Upper lobe of right lung (tissue), 1 donor: ENCODE measurements around the gene NUCB1. TPM values are rescaled to one million over a fixed set of nuclear protein-coding genes. Genes with fewer than 3 reads are reported as not detected.

ENCODE experiments used
- ATAC-seq: fragments of 200-7000 bp; cut with Tn5 transposase; one replicate; pipeline ENCODE4 v1.9.1; 2020; ENCODE audit warnings: mild to moderate bottlenecking, moderate library complexity
- DNase-seq: peaks from one replicate; pipeline ENCODE4 v3.0.0-alpha.2; 2020
- H3K27ac ChIP-seq: fragments of 200-600 bp; one replicate; pipeline ENCODE4 v1.8.0; 2022
- H3K27me3 ChIP-seq: fragments of 200-600 bp; one replicate; pipeline ENCODE4 v1.8.0; 2022; ENCODE audit warnings: mild to moderate bottlenecking
- H3K36me3 ChIP-seq: fragments of 200-600 bp; one replicate; pipeline ENCODE4 v1.8.0; 2022
- H3K4me1 ChIP-seq: fragments of 200-600 bp; one replicate; pipeline ENCODE4 v1.8.0; 2022
- H3K4me3 ChIP-seq: fragments of 200-600 bp; one replicate; pipeline ENCODE4 v1.8.0; 2022; ENCODE audit warnings: mild to moderate bottlenecking
- H3K9me3 ChIP-seq: fragments of 200-600 bp; one replicate; pipeline ENCODE4 v1.8.0; 2022
- intact Hi-C: fragments of 100-400 bp; cut with DNase I; formaldehyde crosslinking; loops from one replicate; pipeline ENCODE4 v1.11.0; 2022
- total RNA-seq: library from RNA; stranded (reverse); fragmentation: NEBNext Ultra II Directional; extraction: Animal tissue kit (Norgen Biotek cat#: 25700); gene quantifications from one replicate; pipeline ENCODE4 v1.2.1, GENCODE V29; 2021
- TF ChIP-seq, protein P1 (sequence below): fragments of 200-600 bp; IDR thresholded peaks from one replicate; pipeline ENCODE4 v1.8.0; 2022; ENCODE audit warnings: antibody characterized with exemption
- donor health status: DM: no; HTN: yes; CAD: no; lungs with severe emphysema.

The NUCB1 gene
- total RNA-seq, 1 donor from 2014 or later, result 287 TPM

DNA sequence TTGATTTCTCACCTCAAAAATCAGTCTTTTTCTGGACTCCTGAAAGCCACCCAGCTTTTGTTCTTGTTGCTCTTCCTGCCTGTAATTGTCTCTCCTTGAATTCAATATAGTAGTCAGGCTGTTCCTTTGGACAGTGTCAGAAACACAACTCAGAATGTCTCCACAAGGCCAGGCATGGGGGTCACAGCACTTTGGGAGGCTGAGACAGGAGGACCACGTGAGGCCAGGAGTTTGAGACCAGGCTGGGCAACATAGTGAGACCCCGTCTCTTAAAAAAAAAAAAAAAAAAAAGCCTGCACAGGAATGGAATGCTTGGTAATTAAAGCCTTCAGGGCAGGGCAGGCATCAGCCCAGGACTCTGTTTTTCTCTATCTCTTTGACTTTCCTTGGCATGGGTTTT lies 45.7 kb downstream of the NUCB1 start:
- Histone ChIP-seq H3K36me3 (no peaks in the 10 kb centered on the region), H3K4me3 (no peak overlapping the region), H3K4me1 (no peaks in the 10 kb centered on the region), H3K27me3 (no peaks in the 10 kb centered on the region), H3K27ac (no peak overlapping the region), H3K9me3 (no peaks in the 10 kb centered on the region)
- TF ChIP-seq, protein P1, sequence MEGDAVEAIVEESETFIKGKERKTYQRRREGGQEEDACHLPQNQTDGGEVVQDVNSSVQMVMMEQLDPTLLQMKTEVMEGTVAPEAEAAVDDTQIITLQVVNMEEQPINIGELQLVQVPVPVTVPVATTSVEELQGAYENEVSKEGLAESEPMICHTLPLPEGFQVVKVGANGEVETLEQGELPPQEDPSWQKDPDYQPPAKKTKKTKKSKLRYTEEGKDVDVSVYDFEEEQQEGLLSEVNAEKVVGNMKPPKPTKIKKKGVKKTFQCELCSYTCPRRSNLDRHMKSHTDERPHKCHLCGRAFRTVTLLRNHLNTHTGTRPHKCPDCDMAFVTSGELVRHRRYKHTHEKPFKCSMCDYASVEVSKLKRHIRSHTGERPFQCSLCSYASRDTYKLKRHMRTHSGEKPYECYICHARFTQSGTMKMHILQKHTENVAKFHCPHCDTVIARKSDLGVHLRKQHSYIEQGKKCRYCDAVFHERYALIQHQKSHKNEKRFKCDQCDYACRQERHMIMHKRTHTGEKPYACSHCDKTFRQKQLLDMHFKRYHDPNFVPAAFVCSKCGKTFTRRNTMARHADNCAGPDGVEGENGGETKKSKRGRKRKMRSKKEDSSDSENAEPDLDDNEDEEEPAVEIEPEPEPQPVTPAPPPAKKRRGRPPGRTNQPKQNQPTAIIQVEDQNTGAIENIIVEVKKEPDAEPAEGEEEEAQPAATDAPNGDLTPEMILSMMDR, result no peak
- DNase-seq (no peak), ATAC-seq (no peak)
- intact Hi-C loops, result no loop called here

DNA sequence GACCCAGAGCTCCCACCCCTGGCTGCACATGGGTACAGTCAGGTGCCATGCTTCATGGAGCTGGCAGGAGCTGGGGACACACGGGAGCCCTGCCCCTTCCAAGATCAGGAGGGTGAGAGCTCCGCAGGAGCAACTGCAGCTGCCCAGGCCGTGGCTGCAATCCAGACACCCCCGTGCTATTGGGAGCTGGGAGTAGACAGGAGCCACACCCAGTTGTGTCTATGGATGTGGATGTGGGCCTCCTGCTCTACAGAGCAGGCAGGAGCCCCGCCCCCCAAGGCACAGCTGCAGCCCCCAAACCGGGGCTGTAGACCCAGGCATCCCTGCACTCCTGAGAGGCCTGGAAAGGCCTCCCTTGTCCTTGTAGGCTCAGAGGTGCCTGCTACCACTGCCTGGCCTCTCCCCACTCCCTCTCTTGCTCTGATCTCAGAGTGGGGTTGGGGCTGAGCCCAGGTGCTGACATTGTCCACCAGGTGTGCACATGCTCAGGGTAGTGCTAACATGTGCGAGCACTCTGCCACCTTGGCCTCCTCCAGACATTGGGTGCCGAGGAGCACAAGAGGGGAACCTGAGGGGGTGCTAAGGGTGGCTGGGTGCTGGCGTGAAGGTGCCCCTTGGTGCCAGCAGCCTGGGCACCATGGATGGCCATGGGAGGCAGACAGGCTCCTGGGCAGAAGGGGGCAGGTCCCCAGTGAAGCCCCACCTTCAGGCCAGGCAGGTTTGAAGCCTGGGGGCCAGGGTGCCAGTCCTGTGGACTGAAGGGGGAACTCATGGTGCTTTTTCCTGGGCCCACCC lies 46.5 kb downstream of the NUCB1 start:
- Histone ChIP-seq H3K27ac (no peak overlapping the region), H3K4me1 (no peaks in the 10 kb centered on the region), H3K27me3 (no peaks in the 10 kb centered on the region), H3K9me3 (no peaks in the 10 kb centered on the region), H3K4me3 (no peak overlapping the region), H3K36me3 (no peaks in the 10 kb centered on the region)
- ATAC-seq (peak; percentile 16), DNase-seq (no peak)
- intact Hi-C loops, result no loop called here
- TF ChIP-seq, protein P1, result no peak

DNA sequence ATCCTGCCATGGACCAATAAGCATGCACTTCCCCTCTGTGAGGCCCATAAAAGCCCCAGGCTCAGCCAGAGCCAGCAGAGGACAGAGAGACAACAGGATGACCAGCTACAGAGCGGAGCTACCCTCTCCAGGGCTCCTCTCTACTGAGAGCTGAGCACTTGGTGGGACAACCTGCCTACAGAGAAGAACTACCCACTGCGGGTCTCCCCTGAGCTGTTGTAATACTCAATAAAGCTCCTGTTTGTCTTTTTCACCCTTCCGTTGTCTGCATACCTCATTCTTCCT lies 47.1 kb downstream of the NUCB1 start:
- intact Hi-C loops, result no loop called here
- Histone ChIP-seq H3K36me3 (no peaks in the 10 kb centered on the region), H3K27me3 (no peaks in the 10 kb centered on the region), H3K4me3 (no peak overlapping the region), H3K27ac (no peak overlapping the region), H3K9me3 (no peaks in the 10 kb centered on the region), H3K4me1 (no peaks in the 10 kb centered on the region)
- TF ChIP-seq, protein P1, result no peak
- ATAC-seq (no peak), DNase-seq (no peak)

DNA sequence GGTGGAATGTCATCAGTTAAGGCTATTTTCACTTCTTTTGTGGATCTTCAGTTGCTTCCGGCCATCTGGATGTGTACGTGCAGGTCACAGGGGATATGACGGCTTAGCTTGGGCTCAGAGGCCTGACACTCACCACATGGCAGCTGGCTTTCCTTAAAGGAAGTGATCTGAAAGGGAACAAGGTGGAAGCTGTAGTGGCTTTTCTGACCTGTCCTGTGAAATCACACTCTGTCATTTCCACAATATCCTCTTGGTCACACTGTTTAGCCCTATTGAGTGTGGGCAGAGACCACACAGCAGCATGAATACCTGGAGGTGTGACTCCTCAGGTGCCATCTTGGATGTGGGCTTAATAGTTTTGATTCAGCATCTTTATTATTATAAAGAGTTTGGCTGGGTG lies 50.0 kb downstream of the NUCB1 start:
- Histone ChIP-seq H3K4me1 (peaks cover 5% of the 10 kb centered on the region), H3K36me3 (no peaks in the 10 kb centered on the region), H3K27me3 (no peaks in the 10 kb centered on the region), H3K9me3 (no peaks in the 10 kb centered on the region), H3K27ac (no peak overlapping the region), H3K4me3 (no peak overlapping the region)
- DNase-seq (no peak), ATAC-seq (no peak)
- intact Hi-C loops, result no loop called here
- TF ChIP-seq, protein P1, result no peak

DNA sequence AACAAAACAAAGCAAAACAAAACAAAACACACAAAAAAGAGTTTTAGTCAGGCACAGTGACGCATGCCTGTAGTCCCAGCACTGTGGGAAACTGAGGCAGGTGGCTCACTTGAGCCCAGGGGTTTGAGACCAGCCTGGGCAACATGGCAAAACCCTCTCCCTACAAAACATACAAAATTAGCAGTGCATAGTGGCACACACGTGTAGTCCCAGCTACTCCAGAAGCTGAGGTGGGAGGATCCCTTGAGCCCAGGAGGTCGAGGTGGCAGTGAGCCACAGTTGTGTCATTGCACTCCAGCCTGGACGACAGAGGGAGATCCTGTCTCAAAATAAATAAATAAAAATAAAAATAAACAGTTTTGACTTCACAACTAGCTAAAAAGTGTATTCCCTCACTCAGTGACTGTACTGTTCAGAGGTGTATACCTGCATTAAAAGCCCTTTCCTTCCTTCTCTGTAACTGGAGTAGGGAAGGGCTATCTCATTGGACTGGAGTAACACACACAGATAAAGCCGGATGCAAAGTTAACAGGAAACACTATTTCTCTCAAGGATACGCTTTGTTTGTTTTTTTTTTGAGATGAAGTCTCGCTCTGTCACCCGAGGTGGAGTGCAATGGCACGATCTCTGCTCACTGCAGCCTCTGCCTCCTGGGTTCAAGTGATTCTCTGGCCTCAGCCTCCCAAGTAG lies 50.9 kb downstream of the NUCB1 start:
- ATAC-seq, result no peak
- intact Hi-C loops, result no loop called here

More for the DNA sequence above, 50.9 kb downstream of the NUCB1 start:
- Histone ChIP-seq H3K27me3 (no peaks in the 10 kb centered on the region), H3K4me3 (no peak overlapping the region), H3K4me1 (peaks cover 10% of the 10 kb centered on the region), H3K36me3 (no peaks in the 10 kb centered on the region), H3K27ac (no peak overlapping the region), H3K9me3 (no peaks in the 10 kb centered on the region)
- TF ChIP-seq, protein P1, result no peak
- no peak for DNase-seq
